Neuronal stem cell (in vitro differentiated cells): ENCODE results near the gene KLF11.

Source experiments
- DNase-seq: peaks from one replicate; pipeline ENCODE4 v3.0.0-alpha.2; 2013; ENCODE audit warnings: low spot score
- H2AFZ ChIP-seq: one replicate; pipeline ENCODE4 v1.6.1; 2013; ENCODE audit warnings: mild to moderate bottlenecking, low read length, inconsistent platforms
- H2AK5ac ChIP-seq: 2 replicates; pipeline ENCODE4 v1.6.1; 2013; ENCODE audit warnings: low read depth, mild to moderate bottlenecking, inconsistent platforms, low read length, moderate library complexity, mixed read lengths
- H2BK120ac ChIP-seq: 2 replicates; pipeline ENCODE4 v1.6.1; 2013; ENCODE audit warnings: low read depth, mild to moderate bottlenecking, inconsistent platforms, low read length, moderate library complexity, mixed read lengths
- H2BK12ac ChIP-seq: one replicate; pipeline ENCODE4 v1.6.1; 2013; ENCODE audit warnings: low read length, inconsistent platforms
- H2BK15ac ChIP-seq: 2 replicates; pipeline ENCODE4 v1.6.1; 2013; ENCODE audit warnings: mild to moderate bottlenecking, low read length, inconsistent platforms, mixed read lengths
- H2BK5ac ChIP-seq: one replicate; pipeline ENCODE4 v1.6.1; 2013; ENCODE audit warnings: inconsistent platforms, mild to moderate bottlenecking, low read length, moderate library complexity
- H3K14ac ChIP-seq: one replicate; pipeline ENCODE4 v1.6.1; 2013; ENCODE audit warnings: low read length, inconsistent platforms
- H3K18ac ChIP-seq: 2 replicates; pipeline ENCODE4 v1.6.1; 2013; ENCODE audit warnings: low read length, inconsistent platforms
- H3K23ac ChIP-seq: 2 replicates; pipeline ENCODE4 v1.6.1; 2013; ENCODE audit warnings: low read depth, mild to moderate bottlenecking, mixed read lengths, low read length, inconsistent platforms; ENCODE audit not compliant: poor library complexity
- H3K27ac ChIP-seq: replicated peaks from 3 replicates; pipeline ENCODE4 v1.5.1; 2013; ENCODE audit warnings: low read length, inconsistent platforms
- H3K27me3 ChIP-seq, 3 experiments: 2 replicates each; pipeline ENCODE4 v1.6.1; 2013; ENCODE audit warnings: low read length in 3 of 3, mild to moderate bottlenecking in 2 of 3, inconsistent platforms in 1 of 3, low read depth in 1 of 3, mixed read lengths in 1 of 3, moderate library complexity in 1 of 3; ENCODE audit not compliant: control insufficient read depth in 3 of 3, insufficient read depth in 3 of 3
- H3K36me3 ChIP-seq, 2 donors: replicated peaks in 1 of 2; 2 replicates each; pipeline ENCODE4 v1.6.1; 2013; ENCODE audit warnings: low read length in 2 of 2; ENCODE audit not compliant: control insufficient read depth in 2 of 2, insufficient read depth in 2 of 2
- H3K4ac ChIP-seq: 2 replicates; pipeline ENCODE4 v1.6.1; 2013; ENCODE audit warnings: inconsistent platforms, mild to moderate bottlenecking, low read length, moderate library complexity
- H3K4me1 ChIP-seq, 2 donors: 1 replicate in 1 of 2; 2 replicates in 1 of 2; pipeline ENCODE4 v1.6.1; 2013; ENCODE audit warnings: low read length in 2 of 2, low read depth in 1 of 2; ENCODE audit not compliant: control insufficient read depth in 2 of 2, insufficient read depth in 1 of 2
- H3K4me2 ChIP-seq: one replicate; pipeline ENCODE4 v1.6.1; 2013; ENCODE audit warnings: mild to moderate bottlenecking, low read length, inconsistent platforms; ENCODE audit not compliant: insufficient read depth, poor library complexity, severe bottlenecking
- H3K4me3 ChIP-seq, 2 donors: 2 replicates each; pipeline ENCODE4 v1.5.1; 2013; ENCODE audit warnings: low read length in 2 of 2, mild to moderate bottlenecking in 2 of 2, inconsistent platforms in 1 of 2, moderate library complexity in 1 of 2
- H3K79me1 ChIP-seq: one replicate; pipeline ENCODE4 v1.6.1; 2013; ENCODE audit warnings: low read depth, mild to moderate bottlenecking, inconsistent platforms, low read length, moderate library complexity
- H3K9ac ChIP-seq: one replicate; pipeline ENCODE4 v1.6.1; 2013; ENCODE audit warnings: mild to moderate bottlenecking, low read depth, low read length, inconsistent platforms; ENCODE audit not compliant: poor library complexity
- H3K9me3 ChIP-seq, 2 donors: replicated peaks in 1 of 2; 2 replicates each; pipeline versions ENCODE3 to v1.6.1; 2013; ENCODE audit warnings: low read length in 2 of 2, mild to moderate bottlenecking in 2 of 2, inconsistent platforms in 1 of 2, low read depth in 1 of 2, mixed read lengths in 1 of 2, moderate library complexity in 1 of 2; ENCODE audit not compliant: control insufficient read depth in 2 of 2, insufficient read depth in 1 of 2
- H4K8ac ChIP-seq: one replicate; pipeline ENCODE4 v1.6.1; 2013; ENCODE audit warnings: low read depth, mild to moderate bottlenecking, inconsistent platforms, low read length, moderate library complexity
- H4K91ac ChIP-seq: one replicate; pipeline ENCODE4 v1.6.1; 2013; ENCODE audit warnings: low read length, low read depth, mild to moderate bottlenecking, inconsistent platforms; ENCODE audit not compliant: poor library complexity
- WGBS, 2 donors: extraction: QIAGEN DNeasy Blood & Tissue Kit; methylation state at CpG; one replicate each; pipeline ENCODE4 v1.1.7; 2013; ENCODE audit warnings: missing lambda C conversion rate in 2 of 2, mixed read lengths in 1 of 2; ENCODE audit not compliant: insufficient read length in 2 of 2, insufficient replicate concordance in 1 of 2; ENCODE audit errors: extremely low coverage in 2 of 2; 5-methylcytosine and 5-hydroxymethylcytosine counted together

The KLF11 gene

DNA sequence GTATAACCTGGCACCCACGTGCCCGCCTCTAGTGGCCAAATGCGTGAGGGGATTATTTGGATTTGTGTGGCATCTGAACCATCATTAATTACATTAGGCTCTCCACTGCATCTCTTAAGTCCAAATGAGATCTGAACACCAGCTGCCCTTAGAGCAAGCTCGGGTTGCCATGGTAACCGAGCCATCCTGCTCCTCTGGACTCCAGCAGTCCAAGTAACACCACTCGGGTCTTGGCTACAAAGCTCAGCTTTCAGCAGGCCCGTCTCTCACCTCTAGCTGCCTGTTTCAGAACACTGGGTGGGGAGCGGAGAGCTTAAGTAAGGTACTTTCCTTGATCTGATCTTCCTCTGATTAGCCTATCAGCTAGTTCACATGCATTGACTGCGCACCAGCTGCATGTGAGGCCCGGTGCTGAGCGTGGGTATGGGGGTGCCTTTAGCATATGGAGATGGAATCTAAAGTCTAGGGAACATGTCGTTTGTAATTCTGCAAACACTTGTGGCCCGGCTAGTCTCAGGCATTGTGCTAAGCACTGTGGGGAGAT lies 51.0 kb downstream of the KLF11 start:
- H3K9me3 ChIP-seq, result no peaks in the 10 kb centered on the region
- no CpG with 5 or more reads among the region's 13 CpGs for WGBS, 2 donors
- no peak overlapping the region for H4K91ac ChIP-seq
- peak overlapping the region; percentile 1 for H2BK5ac ChIP-seq
- no peak for DNase-seq
- H3K23ac ChIP-seq, result no peak overlapping the region
- H2BK120ac ChIP-seq, result no peak overlapping the region
- H3K4me1 ChIP-seq, result peaks cover 18 to 21% of the 10 kb centered on the region in 2 donors
- H3K27ac ChIP-seq, result no peak overlapping the region
- H3K4ac ChIP-seq, result no peak overlapping the region
- no peak overlapping the region for H3K14ac ChIP-seq
- H2BK12ac ChIP-seq, result no peak overlapping the region
- no peak overlapping the region for H3K4me2 ChIP-seq
- no peak overlapping the region for H3K4me3 ChIP-seq
- H2AFZ ChIP-seq, result no peak overlapping the region
- H2BK15ac ChIP-seq, result no peak overlapping the region
- no peak overlapping the region for H4K8ac ChIP-seq
- no peaks in the 10 kb centered on the region for H3K79me1 ChIP-seq
- H2AK5ac ChIP-seq, result no peak overlapping the region
- H3K36me3 ChIP-seq, result no peaks in the 10 kb centered on the region
- no peak overlapping the region for H3K9ac ChIP-seq
- H3K18ac ChIP-seq, result no peak overlapping the region
- peaks cover 0 to 5% (median 0%) of the 10 kb centered on the region in 3 experiments for H3K27me3 ChIP-seq

DNA sequence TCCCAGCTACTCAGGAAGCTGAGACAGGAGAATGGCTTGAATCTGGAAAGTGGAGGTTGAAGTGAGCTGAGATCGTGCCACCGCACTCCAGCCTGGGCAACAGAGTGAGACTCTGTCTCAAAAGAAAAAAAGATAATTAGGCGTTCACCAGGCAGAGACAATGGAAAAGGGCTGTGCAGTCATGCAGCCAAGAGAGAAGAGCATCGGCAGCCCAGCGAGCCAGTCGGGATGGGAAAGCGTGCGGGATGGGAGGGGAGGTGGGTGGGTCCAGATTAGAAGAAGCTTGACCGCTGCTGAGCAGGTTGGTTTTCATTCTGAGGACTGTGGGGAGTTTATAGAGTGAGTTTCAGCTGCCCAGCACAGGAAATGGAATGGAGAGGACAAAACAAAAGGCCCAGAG lies 51.8 kb downstream of the KLF11 start:
- WGBS, 2 donors, result no CpG with 5 or more reads among the region's 9 CpGs
- Histone ChIP-seq H2AFZ (peak overlapping the region; percentile 63), H2BK12ac (no peak overlapping the region), H3K4me1 (peaks cover 18 to 21% of the 10 kb centered on the region in 2 donors), H2BK15ac (no peak overlapping the region), H3K4me2 (no peak overlapping the region), H3K9me3 (no peaks in the 10 kb centered on the region), H3K79me1 (no peaks in the 10 kb centered on the region), H2BK120ac (no peak overlapping the region), H2BK5ac (peak overlapping the region; percentile 1), H3K36me3 (no peaks in the 10 kb centered on the region), H3K4me3 (no peak overlapping the region), H3K27me3 (no peaks in the 10 kb centered on the region), H4K8ac (no peak overlapping the region), H4K91ac (no peak overlapping the region), H3K4ac (no peak overlapping the region), H3K18ac (no peak overlapping the region), H2AK5ac (no peak overlapping the region), H3K27ac (no peak overlapping the region), H3K14ac (no peak overlapping the region), H3K23ac (no peak overlapping the region), H3K9ac (no peak overlapping the region)
- no peak for DNase-seq

DNA sequence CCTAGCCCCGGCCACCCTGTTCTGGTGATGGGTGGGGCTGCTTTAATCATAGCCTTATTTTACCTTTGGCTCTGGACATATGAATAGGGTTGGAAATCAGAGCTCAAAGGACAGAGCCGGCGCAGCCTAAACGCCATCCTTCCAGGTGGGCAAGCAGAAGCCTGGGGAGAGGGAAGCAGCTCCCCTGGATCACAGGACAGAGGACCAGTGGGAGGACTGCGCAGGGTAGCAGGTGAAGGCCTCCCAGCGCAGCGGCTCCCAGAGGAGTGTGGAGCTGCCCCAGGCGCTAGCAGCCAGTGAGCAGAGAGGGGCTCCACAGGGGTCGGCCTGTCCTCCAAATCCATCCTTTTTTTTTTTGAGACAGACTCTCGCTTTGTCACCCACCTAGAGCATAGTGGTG lies 53.3 kb downstream of the KLF11 start:
- Histone ChIP-seq H4K91ac (no peak overlapping the region), H2BK5ac (no peak overlapping the region)

DNA sequence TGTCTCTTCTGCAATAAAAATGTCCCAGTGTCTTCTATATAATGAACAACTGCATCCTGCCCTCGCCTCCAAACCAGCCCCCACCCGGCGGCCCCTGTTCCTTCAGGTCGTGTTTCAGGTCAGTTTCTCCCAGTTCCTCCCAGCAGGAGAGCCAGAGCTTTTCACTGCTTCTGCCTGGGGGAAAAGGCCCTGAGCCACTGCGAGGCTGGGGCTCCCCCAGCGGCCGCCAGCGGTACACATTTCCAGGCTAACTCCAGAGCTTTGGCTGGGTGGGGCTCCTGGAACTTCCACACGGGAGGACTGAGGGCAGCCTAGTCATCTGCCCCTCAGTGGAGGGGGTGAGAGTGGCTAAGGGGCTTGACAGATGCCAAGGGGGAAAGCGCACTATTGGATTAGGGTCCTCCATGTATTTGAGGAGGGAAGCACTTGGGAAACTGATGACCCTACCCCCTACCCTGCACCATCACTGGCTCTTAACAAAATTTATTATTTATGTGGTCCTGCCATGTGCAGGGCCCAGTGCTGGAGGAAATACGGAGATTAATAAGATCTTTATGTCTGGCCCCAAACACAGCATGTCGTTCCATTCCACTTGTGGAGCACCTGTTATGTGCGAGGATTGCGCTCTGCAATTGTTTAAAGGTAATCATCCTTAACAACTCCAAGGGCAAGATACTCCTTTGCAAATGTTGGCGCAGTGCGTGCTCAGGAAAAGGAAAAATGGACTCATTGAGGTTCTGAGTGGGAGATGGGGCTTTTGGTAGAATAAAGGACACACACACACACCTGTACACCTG lies 54.2 kb downstream of the KLF11 start:
- no peak overlapping the region for H2AK5ac ChIP-seq
- no peak overlapping the region for H3K9ac ChIP-seq
- no peak overlapping the region for H3K4me3 ChIP-seq
- no peak overlapping the region for H3K4ac ChIP-seq
- no peaks in the 10 kb centered on the region for H3K9me3 ChIP-seq
- peak overlapping the region; percentile 39 for H3K23ac ChIP-seq
- no peak overlapping the region for H3K18ac ChIP-seq
- no CpG with 5 or more reads among the region's 16 CpGs for WGBS, 2 donors
- no peak overlapping the region for H3K4me2 ChIP-seq
- no peak overlapping the region for H3K14ac ChIP-seq
- H3K27ac ChIP-seq, result no peak overlapping the region
- no peak overlapping the region for H4K91ac ChIP-seq
- H3K4me1 ChIP-seq, result peaks cover 18 to 27% of the 10 kb centered on the region in 2 donors
- no peaks in the 10 kb centered on the region for H3K27me3 ChIP-seq
- no peak overlapping the region for H2BK5ac ChIP-seq
- no peak overlapping the region for H4K8ac ChIP-seq
- no peak overlapping the region for H2BK15ac ChIP-seq
- no peak overlapping the region for H2AFZ ChIP-seq
- no peak for DNase-seq
- no peak overlapping the region for H2BK12ac ChIP-seq
- H2BK120ac ChIP-seq, result no peak overlapping the region
- H3K79me1 ChIP-seq, result no peaks in the 10 kb centered on the region
- no peaks in the 10 kb centered on the region for H3K36me3 ChIP-seq

More for the DNA sequence above, 53.3 kb downstream of the KLF11 start:
- Histone ChIP-seq H3K79me1 (no peaks in the 10 kb centered on the region), H3K27ac (no peak overlapping the region), H3K9ac (no peak overlapping the region), H2AFZ (no peak overlapping the region), H3K4me1 (peaks cover 18 to 27% of the 10 kb centered on the region in 2 donors), H2BK15ac (no peak overlapping the region), H3K36me3 (no peaks in the 10 kb centered on the region), H4K8ac (no peak overlapping the region), H3K4ac (no peak overlapping the region), H3K14ac (no peak overlapping the region), H3K18ac (peak overlapping the region; percentile 58), H2AK5ac (no peak overlapping the region), H2BK120ac (no peak overlapping the region), H3K27me3 (no peaks in the 10 kb centered on the region), H3K4me2 (no peak overlapping the region), H3K23ac (no peak overlapping the region), H3K9me3 (no peaks in the 10 kb centered on the region), H2BK12ac (no peak overlapping the region), H3K4me3 (no peak overlapping the region)
- no CpG with 5 or more reads among the region's 10 CpGs for WGBS, 2 donors
- no peak for DNase-seq
